ENCODE measurements around the gene VTN. TPM values are rescaled to one million over a fixed set of nuclear protein-coding genes. Genes with fewer than 3 reads are reported as not detected.

Gene VTN
- total RNA-seq, 1 donor from 2014 or later, result 128 TPM

GRCh38 chr17:28327031-28327607, 43.0 kb downstream of the VTN start:
- Mint-ChIP-seq H3K27me3 (no peaks in the 10 kb centered on the region), H3K36me3 (ENCODE audit: insufficient read depth) (peaks cover 14% of the 10 kb centered on the region), H3K4me3 (ENCODE audit: low read depth) (no peak overlapping the region), H3K4me1 (ENCODE audit: low read depth) (peaks cover 34% of the 10 kb centered on the region), H3K9me3 (ENCODE audit: low read depth) (no peaks in the 10 kb centered on the region), H3K27ac (no peak overlapping the region)
- no peak for TF ChIP-seq CTCF (IDR thresholded peaks at IDR 0.05; ENCODE audit: unreplicated experiment)
- DNase-seq (ENCODE audit: low spot score, unreplicated experiment), result no peak

GRCh38 chr17:28326114-28326513, 44.0 kb downstream of the VTN start:
- H3K4me3 Mint-ChIP-seq (ENCODE audit: low read depth), result no peak overlapping the region
- H3K9me3 Mint-ChIP-seq (ENCODE audit: low read depth), result no peaks in the 10 kb centered on the region
- H3K27ac Mint-ChIP-seq, result peak overlapping the region; percentile 87
- no peaks in the 10 kb centered on the region for H3K27me3 Mint-ChIP-seq
- no peak for TF ChIP-seq CTCF (IDR thresholded peaks at IDR 0.05; ENCODE audit: unreplicated experiment)
- DNase-seq (ENCODE audit: low spot score, unreplicated experiment), result no peak
- peaks cover 42% of the 10 kb centered on the region for H3K4me1 Mint-ChIP-seq (ENCODE audit: low read depth)
- peaks cover 17% of the 10 kb centered on the region for H3K36me3 Mint-ChIP-seq (ENCODE audit: insufficient read depth)

GRCh38 chr17:28325211-28325610, 44.9 kb downstream of the VTN start:
- Mint-ChIP-seq H3K36me3 (ENCODE audit: insufficient read depth) (peaks cover 17% of the 10 kb centered on the region), H3K4me1 (ENCODE audit: low read depth) (peaks cover 51% of the 10 kb centered on the region), H3K9me3 (ENCODE audit: low read depth) (no peaks in the 10 kb centered on the region), H3K27me3 (no peaks in the 10 kb centered on the region), H3K4me3 (ENCODE audit: low read depth) (no peak overlapping the region), H3K27ac (peak overlapping the region; percentile 19)
- no peak for DNase-seq (ENCODE audit: low spot score, unreplicated experiment)
- TF ChIP-seq CTCF (IDR thresholded peaks at IDR 0.05; ENCODE audit: unreplicated experiment), result no peak

GRCh38 chr17:28324781-28325180, 45.3 kb downstream of the VTN start:
- DNase-seq (ENCODE audit: low spot score, unreplicated experiment), result no peak
- Mint-ChIP-seq H3K4me1 (ENCODE audit: low read depth) (peaks cover 55% of the 10 kb centered on the region), H3K27me3 (no peaks in the 10 kb centered on the region), H3K27ac (peak overlapping the region; percentile 19), H3K9me3 (ENCODE audit: low read depth) (no peaks in the 10 kb centered on the region), H3K36me3 (ENCODE audit: insufficient read depth) (peaks cover 17% of the 10 kb centered on the region), H3K4me3 (ENCODE audit: low read depth) (no peak overlapping the region)
- TF ChIP-seq CTCF (IDR thresholded peaks at IDR 0.05; ENCODE audit: unreplicated experiment), result no peak

- Mint-ChIP-seq H3K27me3 (no peaks in the 10 kb centered on the region), H3K9me3 (ENCODE audit: low read depth) (no peaks in the 10 kb centered on the region), H3K4me1 (ENCODE audit: low read depth) (peaks cover 55% of the 10 kb centered on the region), H3K36me3 (ENCODE audit: insufficient read depth) (peaks cover 17% of the 10 kb centered on the region), H3K27ac (peak overlapping the region; percentile 19), H3K4me3 (ENCODE audit: low read depth) (no peak overlapping the region)
- TF ChIP-seq CTCF (IDR thresholded peaks at IDR 0.05; ENCODE audit: unreplicated experiment), result no peak
- no peak for DNase-seq (ENCODE audit: low spot score, unreplicated experiment)
These were observed 45.8 kb downstream of the VTN start for GRCh38 chr17:28324267-28324745.
